Natural killer cell (primary cell): ENCODE measurements around the gene FXYD6. TPM values are rescaled to one million over a fixed set of nuclear protein-coding genes. Genes with fewer than 3 reads are reported as not detected.

ENCODE experiments used
- ATAC-seq, 3 donors: fragments of 150-1000 bp in 2 of 3; fragments of 200-7000 bp in 1 of 3; cut with Tn5 transposase; 1 replicate in 1 of 3; 2 replicates in 2 of 3; pipeline ENCODE4 v1.10.0; 2021; ENCODE audit warnings: mild to moderate bottlenecking in 2 of 3, moderate library complexity in 2 of 3
- DNase-seq, 2 donors: peaks; one replicate each; pipeline versions ENCODE4 v3.0.0 to v3.0.0-alpha.2; 2013 to 2021; ENCODE audit warnings: mixed read lengths in 1 of 2
- H3K27ac ChIP-seq: one replicate; pipeline ENCODE4 v1.5.1; 2013; ENCODE audit warnings: mild to moderate bottlenecking, low read length
- H3K27me3 ChIP-seq: one replicate; pipeline ENCODE4 v1.6.1; 2013; ENCODE audit warnings: low read length; ENCODE audit not compliant: control insufficient read depth, insufficient read depth
- H3K36me3 ChIP-seq: one replicate; pipeline ENCODE4 v1.6.1; 2013; ENCODE audit warnings: low read length; ENCODE audit not compliant: control insufficient read depth, insufficient read depth
- H3K4me1 ChIP-seq: one replicate; pipeline ENCODE4 v1.6.1; 2013; ENCODE audit warnings: low read length; ENCODE audit not compliant: control insufficient read depth, insufficient read depth
- H3K4me3 ChIP-seq: one replicate; pipeline ENCODE4 v1.5.1; 2013; ENCODE audit warnings: low read length
- H3K9me3 ChIP-seq: one replicate; pipeline ENCODE4 v1.6.1; 2013; ENCODE audit warnings: low read length; ENCODE audit not compliant: control insufficient read depth, insufficient read depth
- H3K27ac Mint-ChIP-seq, 2 donors: one replicate each; pipeline ENCODE4 v1.8.0; 2022; ENCODE audit warnings: mild to moderate bottlenecking in 2 of 2, mixed read lengths in 2 of 2, moderate library complexity in 1 of 2
- H3K27me3 Mint-ChIP-seq, 2 donors: one replicate each; pipeline ENCODE4 v1.8.0; 2022; ENCODE audit warnings: low read depth in 2 of 2, mixed read lengths in 2 of 2
- H3K36me3 Mint-ChIP-seq: one replicate; pipeline ENCODE4 v1.8.0; 2022; ENCODE audit warnings: mixed read lengths
- H3K4me1 Mint-ChIP-seq, 2 donors: one replicate each; pipeline ENCODE4 v1.8.0; 2022; ENCODE audit warnings: mixed read lengths in 2 of 2
- H3K4me3 Mint-ChIP-seq: one replicate; pipeline ENCODE4 v1.8.0; 2022; ENCODE audit warnings: mild to moderate bottlenecking, moderate library complexity, mixed read lengths
- H3K9me3 Mint-ChIP-seq, 2 donors: one replicate each; pipeline ENCODE4 v1.8.0; 2022; ENCODE audit warnings: mixed read lengths in 2 of 2
- WGBS: methylation state at CpG from one replicate; pipeline ENCODE4 v1.1.7; 2013; ENCODE audit warnings: missing lambda C conversion rate; ENCODE audit not compliant: insufficient coverage; 5-methylcytosine and 5-hydroxymethylcytosine counted together
- intact Hi-C: fragments of 100-400 bp; cut with micrococcal nuclease; formaldehyde crosslinking; loops from one replicate; pipeline ENCODE4 v1.14.2; 2022
- total RNA-seq, 4 donors: library from RNA; stranded (reverse); fragments of 120-200 nt in 1 of 4; gene quantifications; one replicate each; pipeline versions ENCODE4 v1.2.3 to v1.2.4, GENCODE V29; 2013 to 2022
- TF ChIP-seq, protein P1 (sequence below): fragments of 200-600 bp; IDR thresholded peaks from one replicate; pipeline ENCODE4 v1.8.0; 2022; ENCODE audit warnings: antibody characterized with exemption

FXYD6 gene
- total RNA-seq, 3 donors from 2014 or later (not counting 1 experiment from before 2014, with no cell fraction given) = 0.20 to 0.90 TPM; not detected in 1

DNA sequence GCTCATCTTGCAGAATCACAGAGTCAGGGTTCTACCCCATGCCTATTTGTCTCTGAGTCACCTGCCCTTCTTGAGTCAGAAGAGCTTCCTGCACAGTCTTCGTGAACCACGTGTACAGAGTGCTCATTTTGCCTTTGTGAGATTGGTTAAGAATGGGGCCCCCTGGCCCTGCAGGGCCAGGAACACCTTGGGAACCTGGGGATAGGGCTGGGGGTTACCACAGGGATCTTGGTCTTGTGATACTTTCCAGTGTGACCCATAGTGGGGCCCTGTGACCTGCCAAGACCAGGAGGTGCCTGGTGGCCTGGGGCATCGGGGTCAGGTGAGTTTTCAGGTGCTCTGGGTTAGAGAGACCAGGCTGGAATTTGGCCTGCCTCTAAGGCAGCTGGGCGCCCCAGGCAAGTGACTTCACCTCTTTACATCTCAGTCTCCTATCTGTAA is 43.3 kb upstream of the FXYD6 start:
- Histone ChIP-seq H3K4me3 (no peak overlapping the region), H3K9me3 (no peaks in the 10 kb centered on the region), H3K4me1 (no peaks in the 10 kb centered on the region), H3K36me3 (no peaks in the 10 kb centered on the region), H3K27me3 (no peaks in the 10 kb centered on the region), H3K27ac (no peak overlapping the region)
- TF ChIP-seq, protein P1, sequence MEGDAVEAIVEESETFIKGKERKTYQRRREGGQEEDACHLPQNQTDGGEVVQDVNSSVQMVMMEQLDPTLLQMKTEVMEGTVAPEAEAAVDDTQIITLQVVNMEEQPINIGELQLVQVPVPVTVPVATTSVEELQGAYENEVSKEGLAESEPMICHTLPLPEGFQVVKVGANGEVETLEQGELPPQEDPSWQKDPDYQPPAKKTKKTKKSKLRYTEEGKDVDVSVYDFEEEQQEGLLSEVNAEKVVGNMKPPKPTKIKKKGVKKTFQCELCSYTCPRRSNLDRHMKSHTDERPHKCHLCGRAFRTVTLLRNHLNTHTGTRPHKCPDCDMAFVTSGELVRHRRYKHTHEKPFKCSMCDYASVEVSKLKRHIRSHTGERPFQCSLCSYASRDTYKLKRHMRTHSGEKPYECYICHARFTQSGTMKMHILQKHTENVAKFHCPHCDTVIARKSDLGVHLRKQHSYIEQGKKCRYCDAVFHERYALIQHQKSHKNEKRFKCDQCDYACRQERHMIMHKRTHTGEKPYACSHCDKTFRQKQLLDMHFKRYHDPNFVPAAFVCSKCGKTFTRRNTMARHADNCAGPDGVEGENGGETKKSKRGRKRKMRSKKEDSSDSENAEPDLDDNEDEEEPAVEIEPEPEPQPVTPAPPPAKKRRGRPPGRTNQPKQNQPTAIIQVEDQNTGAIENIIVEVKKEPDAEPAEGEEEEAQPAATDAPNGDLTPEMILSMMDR = no peak
- H3K27ac Mint-ChIP-seq = no peak overlapping the region
- no peaks in the 10 kb centered on the region for H3K27me3 Mint-ChIP-seq
- intact Hi-C loops = no loop called here
- H3K4me1 Mint-ChIP-seq = peaks cover 0 to 13% of the 10 kb centered on the region in 2 donors
- no peaks in the 10 kb centered on the region for H3K36me3 Mint-ChIP-seq
- H3K9me3 Mint-ChIP-seq = no peaks in the 10 kb centered on the region
- no peak for DNase-seq
- WGBS = 65% methylated on average over 4 of the region's 4 CpGs
- ATAC-seq = no peak
- H3K4me3 Mint-ChIP-seq = no peak overlapping the region

DNA sequence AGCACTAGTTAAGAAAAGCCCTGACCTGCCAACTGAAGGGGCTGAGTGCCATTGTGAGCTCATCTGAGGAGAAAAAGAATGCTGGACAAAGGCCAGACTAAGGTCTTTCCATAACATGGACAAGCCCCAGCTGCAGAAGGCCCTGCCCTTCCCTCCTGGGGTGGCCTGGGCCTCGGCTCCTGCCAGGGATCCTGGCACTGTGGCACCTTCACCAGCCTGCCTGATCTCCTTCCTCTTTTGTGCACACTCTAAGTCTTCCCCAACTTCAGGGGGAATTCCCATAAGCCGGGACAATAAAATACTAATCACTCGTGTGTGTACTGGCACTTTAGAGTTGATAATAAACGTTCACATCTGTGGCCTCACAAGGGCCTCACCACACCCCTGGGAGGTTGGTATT is 42.9 kb upstream of the FXYD6 start:
- no peak overlapping the region for H3K27ac ChIP-seq
- H3K27me3 ChIP-seq = no peaks in the 10 kb centered on the region
- no peak overlapping the region for H3K27ac Mint-ChIP-seq
- no peaks in the 10 kb centered on the region for H3K4me1 ChIP-seq
- WGBS = 43% methylated on average over 4 of the region's 4 CpGs
- TF ChIP-seq, protein P1 = no peak
- H3K9me3 ChIP-seq = no peaks in the 10 kb centered on the region
- no peaks in the 10 kb centered on the region for H3K36me3 Mint-ChIP-seq
- no peak overlapping the region for H3K4me3 Mint-ChIP-seq
- ATAC-seq (no peak), DNase-seq (no peak)
- no peaks in the 10 kb centered on the region for H3K9me3 Mint-ChIP-seq
- H3K4me3 ChIP-seq = no peak overlapping the region
- no peaks in the 10 kb centered on the region for H3K36me3 ChIP-seq
- H3K4me1 Mint-ChIP-seq = peaks cover 0 to 15% of the 10 kb centered on the region in 2 donors
- H3K27me3 Mint-ChIP-seq = no peaks in the 10 kb centered on the region
- intact Hi-C loops = no loop called here

DNA sequence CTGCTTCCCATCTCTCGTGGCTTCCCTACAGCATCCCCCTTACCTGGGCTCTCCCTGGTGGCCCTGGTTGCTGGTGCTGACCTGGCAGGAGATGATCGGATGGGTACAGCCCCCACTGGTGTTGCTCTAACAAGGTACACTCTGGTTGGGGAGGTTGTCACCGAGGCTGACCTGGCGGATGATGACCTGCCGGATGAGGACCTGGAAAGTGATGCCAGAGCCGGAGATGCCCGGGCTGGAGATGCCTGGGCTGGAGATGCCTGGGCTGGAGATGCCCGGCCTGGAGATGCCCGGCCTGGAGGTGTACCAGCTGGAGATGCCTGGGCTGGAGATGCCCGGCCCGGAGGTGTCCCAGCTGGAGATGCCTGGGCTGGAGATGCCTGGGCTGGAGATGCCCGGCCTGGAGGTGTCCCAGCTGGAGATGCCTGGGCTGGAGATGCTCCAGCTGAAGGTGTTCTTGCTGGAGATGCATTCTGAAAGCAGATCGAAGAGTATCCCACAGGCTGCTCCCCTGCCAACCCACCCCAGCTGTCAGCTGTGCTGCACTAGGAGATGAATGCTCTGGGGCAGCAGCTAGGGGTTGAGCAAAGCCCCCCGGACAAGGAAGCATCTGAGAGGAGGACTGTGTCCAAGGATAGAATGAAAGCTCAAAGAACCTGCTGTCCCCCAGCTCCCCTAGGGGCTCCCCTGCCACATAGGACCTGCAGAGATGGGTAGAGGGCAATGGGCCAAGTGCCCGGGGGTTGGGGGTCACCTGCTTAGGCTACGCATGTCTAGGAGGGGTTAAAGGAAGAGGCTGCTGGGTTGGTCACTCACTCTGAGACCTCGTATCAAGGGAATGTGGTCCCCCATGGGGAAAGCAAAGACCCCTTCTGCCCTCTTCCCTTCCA is 42.2 kb upstream of the FXYD6 start:
- no peaks in the 10 kb centered on the region for H3K9me3 ChIP-seq
- H3K36me3 ChIP-seq = no peaks in the 10 kb centered on the region
- no peak overlapping the region for H3K4me3 Mint-ChIP-seq
- H3K4me1 Mint-ChIP-seq = peaks cover 0 to 15% of the 10 kb centered on the region in 2 donors
- WGBS = 91% methylated on average over 16 of the region's 17 CpGs
- no peak for ATAC-seq
- intact Hi-C loops = no loop called here
- TF ChIP-seq, protein P1 = no peak
- no peaks in the 10 kb centered on the region for H3K27me3 Mint-ChIP-seq
- H3K9me3 Mint-ChIP-seq = no peaks in the 10 kb centered on the region
- H3K27me3 ChIP-seq = no peaks in the 10 kb centered on the region
- H3K36me3 Mint-ChIP-seq = no peaks in the 10 kb centered on the region
- H3K4me3 ChIP-seq = no peak overlapping the region
- DNase-seq = no peak
- no peaks in the 10 kb centered on the region for H3K4me1 ChIP-seq
- H3K27ac ChIP-seq = no peak overlapping the region
- no peak overlapping the region for H3K27ac Mint-ChIP-seq
